Measurements from ENCODE around the gene RNF166. TPM values are rescaled to one million over a fixed set of nuclear protein-coding genes. Genes with fewer than 3 reads are reported as not detected.

The RNF166 gene
- total RNA-seq, 1 donor = 14.5 TPM

DNA sequence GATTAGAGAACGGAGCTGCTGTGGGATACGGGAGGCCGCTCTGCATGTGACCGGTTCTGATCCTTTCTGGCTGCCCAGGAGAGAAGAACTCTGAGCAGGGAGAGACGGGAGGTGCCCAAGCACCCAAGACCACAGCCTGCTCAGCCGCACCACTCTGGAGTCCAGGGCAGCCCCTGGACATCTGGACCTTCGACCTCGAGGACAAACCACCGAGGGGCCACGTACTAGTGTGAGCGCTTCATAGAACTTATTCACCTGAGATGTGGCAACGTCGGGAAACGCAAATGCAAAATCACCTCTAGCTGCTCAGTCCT is 5.9 kb downstream of the RNF166 start:
- H3K4me1 ChIP-seq (ENCODE audit: insufficient read depth, low read length) = peaks cover 18% of the 10 kb centered on the region
- H3K9me3 ChIP-seq (ENCODE audit: low read depth, low read length) = no peaks in the 10 kb centered on the region
- no peak overlapping the region for H3K4me3 ChIP-seq (ENCODE audit: insufficient read depth, low read length)
- peaks cover 45% of the 10 kb centered on the region for H3K79me2 ChIP-seq (ENCODE audit: insufficient read depth, low read length)
- H3K27me3 ChIP-seq (ENCODE audit: insufficient read depth, low read length) = no peaks in the 10 kb centered on the region
- peaks cover 16% of the 10 kb centered on the region for H3K36me3 ChIP-seq (ENCODE audit: insufficient read depth, low read length)
- H4K20me1 ChIP-seq (ENCODE audit: insufficient read depth, low read length) = peaks cover 5% of the 10 kb centered on the region
- TF ChIP-seq CTCF (IDR thresholded peaks at IDR 0.05; ENCODE audit: extremely low read depth, low read depth, low read length) = no peak
- no peak for DNase-seq (ENCODE audit: insufficient read length, low spot score, missing footprints)
- peak overlapping the region; percentile 75 for H3K4me2 ChIP-seq (ENCODE audit: insufficient read depth, low read length)
- peak overlapping the region; percentile 79 for H3K27ac ChIP-seq (ENCODE audit: low read depth, low read length)
- no peak overlapping the region for H2AFZ ChIP-seq (ENCODE audit: low read length)

DNA sequence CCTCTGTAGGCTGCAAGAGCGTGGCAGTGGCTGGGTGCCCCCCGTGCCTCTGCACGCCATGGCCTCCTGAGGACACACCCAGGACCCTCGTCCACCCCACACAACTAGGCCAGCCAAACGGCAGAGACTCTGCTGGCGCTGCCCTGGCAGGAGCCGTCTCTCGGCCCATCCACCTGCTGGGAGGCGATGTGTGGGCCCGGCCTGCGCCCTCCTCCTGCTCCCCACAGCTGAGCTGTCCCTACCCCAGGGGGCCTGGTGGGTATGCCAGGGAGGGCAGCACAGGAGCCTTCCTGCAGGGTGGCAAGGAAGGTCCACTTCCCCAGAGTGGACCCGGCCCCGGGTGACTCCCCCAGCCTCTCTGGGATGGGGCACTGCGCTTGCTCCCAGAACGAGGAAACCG is 7.0 kb downstream of the RNF166 start:
- H3K27me3 ChIP-seq (ENCODE audit: insufficient read depth, low read length) = no peaks in the 10 kb centered on the region
- H3K9me3 ChIP-seq (ENCODE audit: low read depth, low read length) = no peaks in the 10 kb centered on the region
- no peak overlapping the region for H3K4me3 ChIP-seq (ENCODE audit: insufficient read depth, low read length)
- peaks cover 16% of the 10 kb centered on the region for H3K36me3 ChIP-seq (ENCODE audit: insufficient read depth, low read length)
- no peak overlapping the region for H3K4me2 ChIP-seq (ENCODE audit: insufficient read depth, low read length)
- H3K4me1 ChIP-seq (ENCODE audit: insufficient read depth, low read length) = peaks cover 12% of the 10 kb centered on the region
- no peak for DNase-seq (ENCODE audit: insufficient read length, low spot score, missing footprints)
- H4K20me1 ChIP-seq (ENCODE audit: insufficient read depth, low read length) = no peaks in the 10 kb centered on the region
- peaks cover 34% of the 10 kb centered on the region for H3K79me2 ChIP-seq (ENCODE audit: insufficient read depth, low read length)
- no peak for TF ChIP-seq CTCF (IDR thresholded peaks at IDR 0.05; ENCODE audit: extremely low read depth, low read depth, low read length)
- no peak overlapping the region for H3K27ac ChIP-seq (ENCODE audit: low read depth, low read length)
- no peak overlapping the region for H2AFZ ChIP-seq (ENCODE audit: low read length)

DNA sequence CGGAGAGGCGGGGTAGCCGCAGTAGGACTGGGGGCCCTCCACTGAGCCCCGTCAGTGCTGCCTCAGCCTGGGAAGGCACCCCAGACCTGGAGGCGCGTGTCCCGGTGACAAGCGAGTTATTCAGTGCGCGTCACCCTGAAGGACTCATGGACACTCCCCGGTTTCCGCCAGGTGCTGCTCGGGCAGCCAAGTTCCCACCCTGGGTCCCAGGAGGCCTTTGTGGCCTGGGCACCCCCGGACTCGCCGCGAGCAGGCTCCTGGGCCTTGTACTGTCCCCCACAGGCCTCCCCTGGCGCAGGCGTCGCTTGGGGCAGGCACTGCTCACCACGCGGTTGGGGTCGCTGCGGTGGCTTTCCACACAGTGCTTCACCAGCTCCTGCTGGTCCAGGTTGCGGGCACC is 7.6 kb downstream of the RNF166 start:
- H3K36me3 ChIP-seq (ENCODE audit: insufficient read depth, low read length) = peaks cover 16% of the 10 kb centered on the region
- H3K4me2 ChIP-seq (ENCODE audit: insufficient read depth, low read length) = no peak overlapping the region
- H3K79me2 ChIP-seq (ENCODE audit: insufficient read depth, low read length) = peaks cover 29% of the 10 kb centered on the region
- no peak overlapping the region for H2AFZ ChIP-seq (ENCODE audit: low read length)
- H3K27me3 ChIP-seq (ENCODE audit: insufficient read depth, low read length) = no peaks in the 10 kb centered on the region
- peaks cover 12% of the 10 kb centered on the region for H3K4me1 ChIP-seq (ENCODE audit: insufficient read depth, low read length)
- no peak overlapping the region for H3K4me3 ChIP-seq (ENCODE audit: insufficient read depth, low read length)
- no peak overlapping the region for H3K27ac ChIP-seq (ENCODE audit: low read depth, low read length)
- H4K20me1 ChIP-seq (ENCODE audit: insufficient read depth, low read length) = no peaks in the 10 kb centered on the region
- no peak for TF ChIP-seq CTCF (IDR thresholded peaks at IDR 0.05; ENCODE audit: extremely low read depth, low read depth, low read length)
- H3K9me3 ChIP-seq (ENCODE audit: low read depth, low read length) = no peaks in the 10 kb centered on the region
- no peak for DNase-seq (ENCODE audit: insufficient read length, low spot score, missing footprints)

- H3K4me2 ChIP-seq (ENCODE audit: insufficient read depth, low read length) = no peak overlapping the region
Measured at GRCh38 chr16:88697831-88698615, 8.2 kb downstream of the RNF166 start.

More at GRCh38 chr16:88697831-88698615, 8.2 kb downstream of the RNF166 start:
- H3K4me1 ChIP-seq (ENCODE audit: insufficient read depth, low read length) = peaks cover 12% of the 10 kb centered on the region
- H3K27ac ChIP-seq (ENCODE audit: low read depth, low read length) = no peak overlapping the region
- H3K79me2 ChIP-seq (ENCODE audit: insufficient read depth, low read length) = peaks cover 23% of the 10 kb centered on the region
- peak; percentile 28 for TF ChIP-seq CTCF (IDR thresholded peaks at IDR 0.05; ENCODE audit: extremely low read depth, low read depth, low read length)
- H3K36me3 ChIP-seq (ENCODE audit: insufficient read depth, low read length) = peaks cover 16% of the 10 kb centered on the region
- H3K27me3 ChIP-seq (ENCODE audit: insufficient read depth, low read length) = no peaks in the 10 kb centered on the region
- no peaks in the 10 kb centered on the region for H3K9me3 ChIP-seq (ENCODE audit: low read depth, low read length)
- peak; percentile 87 for DNase-seq (ENCODE audit: insufficient read length, low spot score, missing footprints)
- H4K20me1 ChIP-seq (ENCODE audit: insufficient read depth, low read length) = no peaks in the 10 kb centered on the region
- H3K4me3 ChIP-seq (ENCODE audit: insufficient read depth, low read length) = no peak overlapping the region
- H2AFZ ChIP-seq (ENCODE audit: low read length) = no peak overlapping the region
